KMS-11 (cell line): ENCODE results near the gene CDC7.

Source experiments
- H2AFZ ChIP-seq: fragments of 200-600 bp; sonication (generic); 2 replicates; pipeline ENCODE4 v1.6.1; 2016; ENCODE audit warnings: antibody characterized with exemption, mixed run types, low read depth
- H3K27ac ChIP-seq: fragments of 200-600 bp; sonication (generic); 2 replicates; pipeline ENCODE4 v1.6.1; 2016; ENCODE audit warnings: mild to moderate bottlenecking, mixed run types
- H3K27me3 ChIP-seq: fragments of 200-600 bp; sonication (generic); 2 replicates; pipeline ENCODE4 v1.6.1; 2017; ENCODE audit warnings: mild to moderate bottlenecking, low read depth, mixed run types, moderate library complexity; ENCODE audit not compliant: insufficient read depth
- H3K36me3 ChIP-seq: fragments of 200-600 bp; sonication (generic); 2 replicates; pipeline ENCODE4 v1.6.1; 2017; ENCODE audit warnings: mild to moderate bottlenecking, mixed run types; ENCODE audit not compliant: insufficient read depth
- H3K4me1 ChIP-seq: fragments of 200-600 bp; sonication (generic); 2 replicates; pipeline ENCODE4 v1.6.1; 2016; ENCODE audit warnings: mild to moderate bottlenecking, low read depth, mixed run types; ENCODE audit not compliant: poor library complexity, severe bottlenecking
- H3K4me2 ChIP-seq: fragments of 200-600 bp; sonication (generic); 2 replicates; pipeline ENCODE4 v1.7.0; 2016; ENCODE audit warnings: mild to moderate bottlenecking, mixed run types
- H3K4me3 ChIP-seq: fragments of 200-600 bp; sonication (generic); IDR thresholded peaks from 2 replicates; pipeline ENCODE4 v1.6.1; 2017; ENCODE audit warnings: low read depth, low read length, mixed read lengths; ENCODE audit not compliant: insufficient read depth
- H3K79me2 ChIP-seq: fragments of 200-600 bp; sonication (generic); 2 replicates; pipeline ENCODE4 v1.6.1; 2016; ENCODE audit warnings: low read depth, mixed run types; ENCODE audit not compliant: insufficient read depth
- H3K9ac ChIP-seq: fragments of 200-600 bp; sonication (generic); 2 replicates; pipeline ENCODE4 v1.6.1; 2016; ENCODE audit warnings: mild to moderate bottlenecking, mixed run types
- H4K20me1 ChIP-seq: fragments of 200-600 bp; sonication (generic); 2 replicates; pipeline ENCODE4 v1.6.1; 2016; ENCODE audit warnings: mild to moderate bottlenecking, mixed run types; ENCODE audit not compliant: insufficient read depth
- CTCF ChIP-seq: fragments of 200-600 bp; sonication (generic); conservative IDR thresholded peaks from 2 replicates; pipeline ENCODE4 v1.6.1; 2017; ENCODE audit warnings: low read depth, mild to moderate bottlenecking, antibody characterized with exemption, low read length, moderate library complexity, mixed read lengths

CDC7 gene

GRCh38 chr1:91498498-91499245 is 2.0 kb upstream of the CDC7 start:
- no peak overlapping the region for H3K4me3 ChIP-seq
- no peaks in the 10 kb centered on the region for H4K20me1 ChIP-seq
- H3K4me1 ChIP-seq, result peaks cover 13% of the 10 kb centered on the region
- H3K4me2 ChIP-seq, result no peak overlapping the region
- no peak overlapping the region for H3K9ac ChIP-seq
- no peak for TF ChIP-seq CTCF
- no peak overlapping the region for H2AFZ ChIP-seq
- no peak overlapping the region for H3K27ac ChIP-seq
- peaks cover 9% of the 10 kb centered on the region; the same call in 1 of the 2 replicates for H3K79me2 ChIP-seq
- no peaks in the 10 kb centered on the region for H3K36me3 ChIP-seq
- no peaks in the 10 kb centered on the region for H3K27me3 ChIP-seq

- no peak for TF ChIP-seq CTCF
- Histone ChIP-seq H3K27me3 (no peaks in the 10 kb centered on the region), H3K36me3 (no peaks in the 10 kb centered on the region), H3K27ac (no peak overlapping the region), H3K79me2 (peaks cover 9% of the 10 kb centered on the region; the same call in 1 of the 2 replicates), H3K4me1 (peaks cover 13% of the 10 kb centered on the region), H3K4me2 (no peak overlapping the region), H4K20me1 (no peaks in the 10 kb centered on the region), H3K9ac (no peak overlapping the region), H2AFZ (no peak overlapping the region), H3K4me3 (no peak overlapping the region)
Measured at GRCh38 chr1:91499346-91499745, 1.3 kb upstream of the CDC7 start.

GRCh38 chr1:91499904-91500755 is 521 bp upstream of the CDC7 start:
- H3K79me2 ChIP-seq, result peaks cover 9% of the 10 kb centered on the region; the same call in 1 of the 2 replicates
- H2AFZ ChIP-seq, result peak overlapping the region; percentile 75
- no peak for TF ChIP-seq CTCF
- no peaks in the 10 kb centered on the region for H4K20me1 ChIP-seq
- no peaks in the 10 kb centered on the region for H3K36me3 ChIP-seq
- H3K4me2 ChIP-seq, result peak overlapping the region; percentile 76
- H3K4me3 ChIP-seq, result no peak overlapping the region
- H3K9ac ChIP-seq, result peak overlapping the region; percentile 83
- H3K27me3 ChIP-seq, result no peaks in the 10 kb centered on the region
- peak overlapping the region; percentile 76 for H3K27ac ChIP-seq
- peaks cover 20% of the 10 kb centered on the region for H3K4me1 ChIP-seq

- peak overlapping the region; percentile 81 for H3K4me2 ChIP-seq
- no peaks in the 10 kb centered on the region for H3K27me3 ChIP-seq
- H4K20me1 ChIP-seq, result no peaks in the 10 kb centered on the region
- peak overlapping the region; percentile 75 for H2AFZ ChIP-seq
- peak overlapping the region; percentile 76 for H3K27ac ChIP-seq
- H3K9ac ChIP-seq, result peak overlapping the region; percentile 83
- H3K36me3 ChIP-seq, result no peaks in the 10 kb centered on the region
- H3K4me1 ChIP-seq, result peaks cover 34% of the 10 kb centered on the region
- peak overlapping the region; percentile 1 for H3K4me3 ChIP-seq
- TF ChIP-seq CTCF, result no peak
- peaks cover 9% of the 10 kb centered on the region; the same call in 1 of the 2 replicates for H3K79me2 ChIP-seq
Measured at GRCh38 chr1:91501523-91501851, 836 bp downstream of the CDC7 start.
